SK-N-MC (cell line): ENCODE results near the gene TPH2.

Experiments
- EZH2 ChIP-seq: fragments of 200-600 bp; sonication (generic); IDR thresholded peaks from one replicate; pipeline ENCODE4 v1.6.1; 2017; ENCODE audit warnings: antibody characterized with exemption
- FOXP2 ChIP-seq: optimal IDR thresholded peaks from 2 replicates; pipeline ENCODE3; 2011; ENCODE audit warnings: mild to moderate bottlenecking, moderate library complexity; ENCODE audit not compliant: insufficient read depth; ENCODE audit errors: extremely low read length, control extremely low read depth
- POLR2AphosphoS5 ChIP-seq: IDR thresholded peaks from 2 replicates; pipeline ENCODE4 v1.6.1; 2012; ENCODE audit warnings: mild to moderate bottlenecking, low read depth, low read length, borderline replicate concordance

GRCh38 chr12:71954083-71954778, 15.6 kb downstream of the TPH2 start:
- TF ChIP-seq EZH2 = no peak
- TF ChIP-seq POLR2AphosphoS5 = no peak
- no peak for TF ChIP-seq FOXP2
